Skeletal muscle satellite cell (primary cell): Measurements from ENCODE around the gene NDUFA9.

Experiments
- H3K27me3 ChIP-seq: 2 replicates; pipeline ENCODE4 v1.7.0; 2013; ENCODE audit warnings: low read length; ENCODE audit not compliant: control insufficient read depth, insufficient read depth
- H3K36me3 ChIP-seq: 2 replicates; pipeline ENCODE4 v1.7.0; 2013; ENCODE audit warnings: mild to moderate bottlenecking, control low read depth, low read length; ENCODE audit not compliant: insufficient read depth
- H3K4me1 ChIP-seq: 2 replicates; pipeline ENCODE4 v1.7.0; 2013; ENCODE audit warnings: low read length; ENCODE audit not compliant: control insufficient read depth, insufficient read depth
- H3K4me2 ChIP-seq: 2 replicates; pipeline ENCODE4 v1.7.0; 2013; ENCODE audit warnings: mild to moderate bottlenecking, low read length
- H3K4me3 ChIP-seq: 2 replicates; pipeline ENCODE4 v1.7.0; 2013; ENCODE audit warnings: low read length
- H3K9ac ChIP-seq: 2 replicates; pipeline ENCODE4 v1.7.0; 2013; ENCODE audit warnings: mild to moderate bottlenecking, low read depth, low read length, moderate library complexity
- H3K9me3 ChIP-seq: replicated peaks from 2 replicates; pipeline ENCODE4 v1.7.0; 2013; ENCODE audit warnings: mild to moderate bottlenecking, control low read depth, low read length

The NDUFA9 gene

GRCh38 chr12:4690760-4691159 is 41.8 kb downstream of the NDUFA9 start:
- H3K9ac ChIP-seq: no peak overlapping the region
- no peaks in the 10 kb centered on the region for H3K4me1 ChIP-seq
- peaks cover 9% of the 10 kb centered on the region for H3K36me3 ChIP-seq
- no peak overlapping the region for H3K4me2 ChIP-seq
- H3K9me3 ChIP-seq: no peaks in the 10 kb centered on the region
- H3K4me3 ChIP-seq: no peak overlapping the region
- no peaks in the 10 kb centered on the region for H3K27me3 ChIP-seq
